Renal cortical epithelial cell (primary cell): ENCODE measurements around the gene ZNF821. TPM values are rescaled to one million over a fixed set of nuclear protein-coding genes. Genes with fewer than 3 reads are reported as not detected.

Source experiments
- total RNA-seq: library from RNA; depleted of rRNA; stranded (reverse); fragments of >200 nt; gene quantifications from 2 replicates; pipeline ENCODE4 v1.2.3, GENCODE V29; 2014

The ZNF821 gene
- total RNA-seq, 1 donor from 2014 or later: 7.2 TPM

Other genes starting within 250 kb of the ZNF821 start
- gene PHLPP2, start 159.5 kb downstream of the ZNF821 start, total RNA-seq: 8.3 and 12.5 TPM in 2 replicates
- gene AP1G1, start 75.3 kb downstream of the ZNF821 start, total RNA-seq: 78.1 and 118 TPM in 2 replicates
- 16.0 and 34.2 TPM in 2 replicates for gene ATXN1L, start 38.2 kb downstream of the ZNF821 start, total RNA-seq
- gene IST1, start 11.3 kb upstream of the ZNF821 start, total RNA-seq: 231 and 302 TPM in 2 replicates
- gene PKD1L3, start 116.2 kb upstream of the ZNF821 start, total RNA-seq: under 0.01 TPM in 1 of 2 replicates, not detected in the other
- gene DHODH, start 124.6 kb upstream of the ZNF821 start, total RNA-seq: 4.0 and 4.2 TPM in 2 replicates
- 1.8 TPM in 1 of 2 replicates, not detected in the other for gene HP, start 170.3 kb upstream of the ZNF821 start, total RNA-seq
- not detected in 2 replicates for gene HPR, start 179.0 kb upstream of the ZNF821 start, total RNA-seq
- 5.4 and 15.8 TPM in 2 replicates for gene TXNL4B, start 209.4 kb upstream of the ZNF821 start, total RNA-seq
- gene DHX38, start 209.7 kb upstream of the ZNF821 start, total RNA-seq: 52.4 and 72.9 TPM in 2 replicates